Gastroesophageal sphincter (tissue), 4 donors: ENCODE results near the gene SF3B3. TPM values are rescaled to one million over a fixed set of nuclear protein-coding genes. Genes with fewer than 3 reads are reported as not detected.

Source experiments
- ATAC-seq: fragments of 150-250 bp; one replicate; pipeline ENCODE4 v1.9.1; 2016; ENCODE audit warnings: mild to moderate bottlenecking, moderate library complexity
- H3K27ac ChIP-seq, 4 donors: fragments of 200-600 bp; sonication (generic) in 3 of 4; 1 replicate in 3 of 4; 2 replicates in 1 of 4; pipeline ENCODE4 v1.5.1; 2016 to 2019
- H3K27me3 ChIP-seq: fragments of 200-600 bp; sonication (generic); one replicate; pipeline ENCODE4 v1.5.1; 2019
- H3K36me3 ChIP-seq, 2 donors: fragments of 200-600 bp; sonication (generic); one replicate each; pipeline ENCODE4 v1.5.1; 2019; ENCODE audit warnings: control low read depth in 1 of 2
- H3K4me1 ChIP-seq, 3 donors: fragments of 200-600 bp; sonication (generic); 1 replicate in 2 of 3; 2 replicates in 1 of 3; pipeline ENCODE4 v1.5.1; 2016 to 2019; ENCODE audit warnings: control low read depth in 2 of 3
- H3K4me3 ChIP-seq, 2 donors: fragments of 200-600 bp; sonication (generic); one replicate each; pipeline ENCODE4 v1.5.1; 2019; ENCODE audit warnings: mild to moderate bottlenecking in 1 of 2, moderate library complexity in 1 of 2
- H3K9me3 ChIP-seq, 3 donors: fragments of 200-600 bp; sonication (generic); one replicate each; pipeline ENCODE4 v1.5.1; 2017 to 2019; ENCODE audit warnings: control low read depth in 2 of 3
- CTCF ChIP-seq, 4 experiments: fragments of 200-600 bp in 2 of 4; fragments of 450-650 bp in 2 of 4; sonication (generic) in 1 of 4; IDR thresholded peaks; one replicate each; pipeline ENCODE4 v1.5.1; 2017 to 2019; ENCODE audit warnings: antibody characterized with exemption in 4 of 4, mild to moderate bottlenecking in 2 of 4, moderate library complexity in 2 of 4
- EP300 ChIP-seq: sonication (generic); formaldehyde crosslinking; IDR thresholded peaks from one replicate; pipeline ENCODE4 v1.6.1; 2017; ENCODE audit warnings: antibody characterized with exemption, mild to moderate bottlenecking
- POLR2A ChIP-seq, 2 donors: fragments of 450-650 bp; IDR thresholded peaks; one replicate each; pipeline ENCODE4 v1.6.1; 2017; ENCODE audit warnings: antibody characterized with exemption in 2 of 2, mild to moderate bottlenecking in 2 of 2, moderate library complexity in 1 of 2
- POLR2AphosphoS5 ChIP-seq: sonication (generic); formaldehyde crosslinking; IDR thresholded peaks from one replicate; pipeline ENCODE4 v1.6.1; 2017; ENCODE audit warnings: antibody characterized with exemption
- WGBS, 2 donors: methylation state at CpG; one replicate each; pipeline ENCODE4 v1.1.5; 2018; ENCODE audit warnings: low coverage in 1 of 2; 5-methylcytosine and 5-hydroxymethylcytosine counted together
- total RNA-seq, 4 donors: library from RNA; depleted of rRNA; stranded (reverse); fragments of >200 nt; gene quantifications; one replicate each; pipeline ENCODE4 v1.1.0, GENCODE V29; 2016

Gene SF3B3
- total RNA-seq, 4 donors from 2014 or later: 73.3 to 115 (median 92.8) TPM

GRCh38 chr16:70572926-70573270, 49.3 kb downstream of the SF3B3 start:
- Histone ChIP-seq H3K27ac (peak overlapping the region in 3 of 4 donors; percentile 55 to 64 (median 60)), H3K4me1 (peaks cover 2 to 53% (median 31%) of the 10 kb centered on the region in 3 donors), H3K4me3 (no peak overlapping the region), H3K9me3 (no peaks in the 10 kb centered on the region), H3K36me3 (peaks cover 9 to 53% of the 10 kb centered on the region in 2 donors), H3K27me3 (no peaks in the 10 kb centered on the region)
- TF ChIP-seq POLR2AphosphoS5: no peak
- no peak for TF ChIP-seq POLR2A (IDR thresholded peaks at IDR 0.05)
- no peak for TF ChIP-seq CTCF (IDR thresholded peaks at IDR 0.05)
- TF ChIP-seq EP300: no peak
- no peak for ATAC-seq
- WGBS, 2 donors: 38 to 41% methylated on average over 1 to 2 of the region's 2 CpGs

- peaks cover 2 to 54% (median 31%) of the 10 kb centered on the region in 3 donors for H3K4me1 ChIP-seq
- no peaks in the 10 kb centered on the region for H3K27me3 ChIP-seq
- no peaks in the 10 kb centered on the region for H3K9me3 ChIP-seq
- TF ChIP-seq POLR2AphosphoS5 (peak; percentile 44), POLR2A (IDR thresholded peaks at IDR 0.05) (no peak)
- H3K4me3 ChIP-seq: no peak overlapping the region
- peak; percentile 82 for ATAC-seq
- peak overlapping the region in 3 of 4 donors; percentile 55 to 64 (median 60) for H3K27ac ChIP-seq
- 4 to 13% methylated on average over 5 of the region's 5 CpGs for WGBS, 2 donors
- peaks cover 5 to 46% of the 10 kb centered on the region in 2 donors for H3K36me3 ChIP-seq
Observed at GRCh38 chr16:70573451-70574121, 50.0 kb downstream of the SF3B3 start.

- WGBS, 2 donors: 83 to 84% methylated on average over 4 to 7 of the region's 8 CpGs
- H3K27me3 ChIP-seq: no peaks in the 10 kb centered on the region
- H3K9me3 ChIP-seq: no peaks in the 10 kb centered on the region
- no peak overlapping the region for H3K4me3 ChIP-seq
- TF ChIP-seq CTCF (IDR thresholded peaks at IDR 0.05): no peak
- TF ChIP-seq POLR2A (IDR thresholded peaks at IDR 0.05): no peak
- TF ChIP-seq EP300: no peak
- no peak for TF ChIP-seq POLR2AphosphoS5
- H3K27ac ChIP-seq: peak overlapping the region in 3 of 4 donors; percentile 60 to 64 (median 62)
- H3K4me1 ChIP-seq: peaks cover 2 to 60% (median 31%) of the 10 kb centered on the region in 3 donors
- no peak for ATAC-seq
- peaks cover 5 to 34% of the 10 kb centered on the region in 2 donors for H3K36me3 ChIP-seq
Observed at GRCh38 chr16:70574595-70575271, 51.1 kb downstream of the SF3B3 start.

GRCh38 chr16:70575376-70575775, 51.8 kb downstream of the SF3B3 start:
- Histone ChIP-seq H3K4me1 (peaks cover 2 to 65% (median 31%) of the 10 kb centered on the region in 3 donors), H3K27me3 (no peaks in the 10 kb centered on the region), H3K4me3 (no peak overlapping the region), H3K9me3 (no peaks in the 10 kb centered on the region), H3K36me3 (peaks cover 5 to 28% of the 10 kb centered on the region in 2 donors), H3K27ac (no peak overlapping the region)
- ATAC-seq: no peak
- TF ChIP-seq POLR2AphosphoS5 (no peak), EP300 (no peak), CTCF (IDR thresholded peaks at IDR 0.05) (no peak), POLR2A (IDR thresholded peaks at IDR 0.05) (no peak)
- 87 to 100% methylated on average over 4 of the region's 7 CpGs for WGBS, 2 donors

- WGBS, 2 donors: 30 to 41% methylated on average over 3 to 5 of the region's 10 CpGs
- no peak for ATAC-seq
- H3K4me1 ChIP-seq: peaks cover 2 to 65% (median 31%) of the 10 kb centered on the region in 3 donors
Observed at GRCh38 chr16:70576431-70577255, 53.0 kb downstream of the SF3B3 start.

More at GRCh38 chr16:70576431-70577255, 53.0 kb downstream of the SF3B3 start:
- Histone ChIP-seq H3K4me3 (no peak overlapping the region), H3K27me3 (no peaks in the 10 kb centered on the region), H3K9me3 (no peaks in the 10 kb centered on the region), H3K27ac (peak overlapping the region in 3 of 4 donors; percentile 28 to 36 (median 33)), H3K36me3 (peaks cover 0 to 15% of the 10 kb centered on the region in 2 donors)
- TF ChIP-seq EP300: no peak
- no peak for TF ChIP-seq CTCF (IDR thresholded peaks at IDR 0.05)
- no peak for TF ChIP-seq POLR2AphosphoS5
- no peak for TF ChIP-seq POLR2A (IDR thresholded peaks at IDR 0.05)
